ENCODE measurements around the gene ZNF444.
A peak's percentile ranks its signal among the peaks of the same experiment; 100 is the strongest.

Gene ZNF444

GRCh38 chr19:56107626-56108351, 33.3 kb upstream of the ZNF444 start:
- DNase-seq (ENCODE audit: low spot score) = no peak

- DNase-seq (ENCODE audit: low spot score) = no peak
These were observed 32.5 kb upstream of the ZNF444 start for GRCh38 chr19:56108447-56109195.

- DNase-seq (ENCODE audit: low spot score) = peak; percentile 71
These were observed 31.9 kb upstream of the ZNF444 start for GRCh38 chr19:56109226-56109625.

- no peak for DNase-seq (ENCODE audit: low spot score)
These were observed 30.3 kb upstream of the ZNF444 start for GRCh38 chr19:56110515-56111448.

- peak; percentile 70 for DNase-seq (ENCODE audit: low spot score)
These were observed 29.3 kb upstream of the ZNF444 start for GRCh38 chr19:56111601-56112312.

- DNase-seq (ENCODE audit: low spot score) = no peak
These were observed 28.8 kb upstream of the ZNF444 start for GRCh38 chr19:56112313-56112709.

- DNase-seq (ENCODE audit: low spot score) = no peak
These were observed 27.9 kb upstream of the ZNF444 start for GRCh38 chr19:56113074-56113632.

- no peak for DNase-seq (ENCODE audit: low spot score)
These were observed 26.9 kb upstream of the ZNF444 start for GRCh38 chr19:56114051-56114777.

- no peak for DNase-seq (ENCODE audit: low spot score)
These were observed 26.3 kb upstream of the ZNF444 start for GRCh38 chr19:56114778-56115110.

GRCh38 chr19:56115490-56115889, 25.6 kb upstream of the ZNF444 start:
- DNase-seq (ENCODE audit: low spot score) = no peak

GRCh38 chr19:56116606-56117005, 24.5 kb upstream of the ZNF444 start:
- no peak for DNase-seq (ENCODE audit: low spot score)

GRCh38 chr19:56117376-56117884, 23.7 kb upstream of the ZNF444 start:
- DNase-seq (ENCODE audit: low spot score) = no peak

GRCh38 chr19:56117889-56118288, 23.2 kb upstream of the ZNF444 start:
- no peak for DNase-seq (ENCODE audit: low spot score)

GRCh38 chr19:56118666-56119581, 22.2 kb upstream of the ZNF444 start:
- DNase-seq (ENCODE audit: low spot score) = no peak

GRCh38 chr19:56119582-56119978, 21.5 kb upstream of the ZNF444 start:
- no peak for DNase-seq (ENCODE audit: low spot score)

GRCh38 chr19:56120002-56120370, 21.1 kb upstream of the ZNF444 start:
- no peak for DNase-seq (ENCODE audit: low spot score)

GRCh38 chr19:56120371-56121179, 20.5 kb upstream of the ZNF444 start:
- DNase-seq (ENCODE audit: low spot score) = peak; percentile 60

All from putamen (tissue), 1 donor.